Adipose tissue (tissue), 3 donors: Measurements from ENCODE around the gene DENND1A. TPM values are rescaled to one million over a fixed set of nuclear protein-coding genes. Genes with fewer than 3 reads are reported as not detected.
"Not testable (repeated sequence)": the region's sequence is repeated elsewhere in the genome, so short reads cannot be mapped to it uniquely, and the experiment has no call there.

Source experiments
- H3K27ac ChIP-seq: one replicate; pipeline ENCODE4 v1.5.1; 2013; ENCODE audit warnings: low read depth, low read length
- WGBS, 3 donors: extraction: QIAGEN DNeasy Blood & Tissue Kit; methylation state at CpG; one replicate each; pipeline ENCODE4 v1.1.7; 2013; 5-methylcytosine and 5-hydroxymethylcytosine counted together
- polyA plus RNA-seq, 3 donors: library from polyadenylated mRNA; stranded (reverse); fragments of 200-250 nt; gene quantifications; one replicate each; pipeline ENCODE4 v1.2.3, GENCODE V29; 2013
- donor health status: healthy with polysubstance abuse.
- donor health status: Bipolar disorder and iron deficiency.
- donor health status: healthy.

DENND1A gene
- polyA plus RNA-seq, 3 donors = 3.3 to 12.9 (median 9.4) TPM

GRCh38 chr9:123336959-123337358 is 593.0 kb downstream of the DENND1A start:
- H3K27ac ChIP-seq = no peak overlapping the region

- 83 to 90% (median 84%) methylated on average over 3 of the region's 3 CpGs for WGBS, 3 donors
- no peak overlapping the region for H3K27ac ChIP-seq
Measured at GRCh38 chr9:123336449-123336848, 593.5 kb downstream of the DENND1A start.

GRCh38 chr9:123335986-123336329 is 594.0 kb downstream of the DENND1A start:
- 39 to 79% (median 71%) methylated on average over 6 of the region's 6 CpGs for WGBS, 3 donors
- no peak overlapping the region for H3K27ac ChIP-seq

- 32 to 56% (median 54%) methylated on average over 9 of the region's 9 CpGs for WGBS, 3 donors
- H3K27ac ChIP-seq = no peak overlapping the region
Measured at GRCh38 chr9:123335193-123335985, 594.5 kb downstream of the DENND1A start.

GRCh38 chr9:123334639-123335038 is 595.3 kb downstream of the DENND1A start:
- no peak overlapping the region for H3K27ac ChIP-seq
- WGBS, 3 donors = 89 to 93% (median 92%) methylated on average over 3 of the region's 3 CpGs

- 59 to 67% (median 66%) methylated on average over 8 of the region's 8 CpGs for WGBS, 3 donors
- H3K27ac ChIP-seq = not testable (repeated sequence)
Measured at GRCh38 chr9:123333058-123333669, 596.8 kb downstream of the DENND1A start.

GRCh38 chr9:123331346-123332060 is 598.4 kb downstream of the DENND1A start:
- 85 to 89% (median 88%) methylated on average over 15 of the region's 15 CpGs for whole genome bisulfite sequencing, 3 donors
- no peak overlapping the region for H3K27ac ChIP-seq

Other genes starting within 250 kb of the DENND1A start
- 1 to 10 TPM in 1 of 3 donors, under 1 TPM in 2; 0.18 to 1.1 (median 0.53) TPM for gene LHX2, start 81.6 kb upstream of the DENND1A start, polyA plus RNA-seq